Measurements from ENCODE around the gene ABRACL.

DNA sequence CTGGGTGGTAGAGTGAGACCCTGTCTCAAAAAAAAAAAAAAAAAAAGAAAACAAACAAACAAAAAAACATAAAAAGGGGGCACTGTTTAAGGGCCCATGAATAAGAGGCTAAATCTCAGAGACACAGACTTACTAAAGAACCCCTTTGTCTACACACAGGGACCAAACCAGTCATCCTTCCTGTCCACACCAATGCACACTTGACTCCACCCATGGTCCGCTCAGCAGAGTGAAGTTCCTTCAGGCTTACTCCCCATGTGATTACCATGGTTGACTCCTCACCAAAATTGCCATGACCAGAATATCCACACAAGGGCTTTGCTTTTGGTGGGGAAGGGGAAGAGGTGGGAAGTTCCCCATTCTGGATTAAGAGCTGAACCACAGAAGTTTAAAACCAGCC, 21.1 kb upstream of the ABRACL start:
- TF ChIP-seq ZNF274 (IDR thresholded peaks at IDR 0.05; ENCODE audit: low read depth, low read length) = no peak
- TF ChIP-seq YY1 (IDR thresholded peaks at IDR 0.05; ENCODE audit: insufficient read depth, insufficient read length) = no peak
